SKM-1 treated with dmso at 0.1 percent for 144 hours (cell line): ENCODE measurements around the gene NDNF.

Experiments used
- DNase-seq: peaks from one replicate; lab custom pipeline; 2025; ENCODE audit not compliant: unreplicated experiment; lab: John Stamatoyannopoulos, UW

Gene NDNF, protein sequence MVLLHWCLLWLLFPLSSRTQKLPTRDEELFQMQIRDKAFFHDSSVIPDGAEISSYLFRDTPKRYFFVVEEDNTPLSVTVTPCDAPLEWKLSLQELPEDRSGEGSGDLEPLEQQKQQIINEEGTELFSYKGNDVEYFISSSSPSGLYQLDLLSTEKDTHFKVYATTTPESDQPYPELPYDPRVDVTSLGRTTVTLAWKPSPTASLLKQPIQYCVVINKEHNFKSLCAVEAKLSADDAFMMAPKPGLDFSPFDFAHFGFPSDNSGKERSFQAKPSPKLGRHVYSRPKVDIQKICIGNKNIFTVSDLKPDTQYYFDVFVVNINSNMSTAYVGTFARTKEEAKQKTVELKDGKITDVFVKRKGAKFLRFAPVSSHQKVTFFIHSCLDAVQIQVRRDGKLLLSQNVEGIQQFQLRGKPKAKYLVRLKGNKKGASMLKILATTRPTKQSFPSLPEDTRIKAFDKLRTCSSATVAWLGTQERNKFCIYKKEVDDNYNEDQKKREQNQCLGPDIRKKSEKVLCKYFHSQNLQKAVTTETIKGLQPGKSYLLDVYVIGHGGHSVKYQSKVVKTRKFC

DNA sequence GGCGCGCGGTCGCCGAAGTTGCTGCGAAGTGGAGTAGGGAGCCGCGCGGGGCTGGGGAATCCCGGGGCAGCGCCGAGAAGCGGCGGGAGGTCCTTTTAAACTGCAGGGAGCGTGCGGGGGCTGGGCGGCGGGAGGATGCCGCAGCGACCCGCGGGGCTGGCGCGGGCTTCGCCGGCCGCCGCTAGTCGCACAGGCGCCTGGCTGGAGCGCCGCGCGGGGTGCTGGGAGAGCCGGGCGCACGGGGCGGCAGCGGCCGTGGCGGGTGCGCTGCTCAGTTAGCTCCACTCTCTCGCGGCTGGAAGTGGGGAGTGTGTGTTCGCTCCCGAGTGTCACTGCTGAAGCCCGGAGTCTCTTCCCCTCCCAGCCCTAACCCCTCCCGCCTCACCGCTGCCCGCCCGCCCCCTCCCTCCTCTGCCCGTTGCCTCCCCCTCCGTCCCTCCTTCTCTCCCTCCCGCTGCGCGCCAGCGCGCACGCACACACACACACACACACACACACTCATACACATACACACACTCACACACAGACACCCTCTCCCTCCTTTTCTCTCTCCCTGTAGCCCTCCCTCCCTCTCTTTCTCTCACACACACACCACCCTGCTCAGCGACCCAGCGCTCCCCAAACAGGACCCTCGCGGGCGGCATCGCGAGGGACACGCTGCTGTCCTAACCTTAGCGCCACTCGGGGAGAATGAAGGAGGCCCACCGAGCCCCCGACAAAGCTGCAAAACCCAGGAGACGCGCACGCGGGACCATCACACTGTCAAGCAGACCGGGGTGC is at the start of gene NDNF:
Gene NDNF (minus strand): TSS at position 312 of the 780 bp plus-strand sequence. CDS start 26,698 bp downstream, outside the sequence.
- peak; percentile 14 for DNase-seq

DNA sequence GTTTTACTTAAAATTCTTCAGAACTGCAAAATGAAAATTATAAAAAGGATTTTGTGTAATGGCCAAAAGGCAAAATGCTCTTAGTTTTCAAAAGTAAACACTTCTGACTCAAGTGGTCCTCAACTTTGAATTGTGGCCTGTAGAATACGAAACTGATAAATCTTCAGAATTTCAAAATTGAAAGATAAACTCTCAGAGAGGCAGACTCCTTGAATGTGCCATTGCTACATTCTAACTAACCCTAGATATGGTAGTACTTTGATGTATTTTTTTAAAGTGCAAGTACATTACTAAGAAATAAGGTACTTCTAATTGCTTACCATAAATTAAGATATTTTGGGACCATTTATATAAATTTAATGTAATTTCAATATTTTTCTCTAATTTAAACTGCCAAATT is 47.4 kb upstream of the NDNF start:
- DNase-seq = no peak

DNA sequence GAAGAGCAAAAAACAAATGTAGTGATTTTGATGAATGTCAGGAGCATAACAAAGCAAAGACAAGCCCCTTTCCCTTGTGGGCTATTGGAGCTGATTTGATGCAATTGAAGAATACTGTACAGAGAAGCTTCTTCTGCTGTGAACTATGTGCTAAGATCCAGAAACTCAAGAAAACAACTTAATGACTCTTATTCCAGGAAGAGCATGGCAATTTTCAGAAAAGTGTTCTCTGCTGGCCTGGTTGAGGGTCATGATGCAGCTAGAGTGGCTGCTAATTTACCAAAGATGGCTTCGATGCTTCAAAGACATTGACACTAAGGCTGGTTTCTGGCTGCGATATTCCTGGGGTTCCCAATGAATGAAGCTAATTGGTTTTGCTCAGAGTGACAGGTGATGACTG is 46.0 kb upstream of the NDNF start:
- DNase-seq = no peak

DNA sequence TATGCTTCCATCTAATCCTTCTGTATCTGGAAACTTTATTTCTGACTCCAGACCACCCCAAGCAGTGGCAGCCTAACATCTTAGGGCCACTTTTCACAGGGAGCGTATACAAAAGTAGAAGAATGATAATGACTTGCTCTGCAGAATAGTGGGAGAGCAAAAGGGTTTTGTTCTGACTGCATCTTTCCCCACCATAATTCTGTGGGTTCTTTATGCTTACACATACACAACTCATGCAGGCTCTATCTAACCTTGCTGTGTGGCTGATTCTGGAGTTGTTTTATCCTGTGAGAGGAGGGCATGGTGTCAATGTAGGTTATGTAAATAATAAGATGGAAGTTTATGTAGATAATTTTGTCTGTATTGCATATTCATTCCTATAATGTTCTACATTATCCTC is 42.4 kb upstream of the NDNF start:
- no peak for DNase-seq

DNA sequence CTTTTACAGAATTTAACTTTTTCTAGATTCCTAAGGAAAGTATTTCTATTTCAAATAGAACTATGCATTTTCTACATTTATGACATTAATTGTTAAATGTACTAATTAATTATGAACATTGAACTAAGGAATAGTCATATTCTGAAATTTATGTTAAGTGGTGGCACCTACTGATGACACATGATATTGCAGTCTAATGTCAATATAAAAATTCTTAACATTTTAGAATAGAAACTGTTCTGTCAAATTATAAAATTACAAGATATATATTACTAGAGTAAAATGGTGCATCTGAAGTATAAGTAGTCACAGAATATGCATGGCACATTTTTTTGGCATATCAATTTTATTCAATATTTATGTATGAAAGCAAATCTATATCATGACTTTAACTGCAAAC is 40.2 kb upstream of the NDNF start:
- no peak for DNase-seq

DNA sequence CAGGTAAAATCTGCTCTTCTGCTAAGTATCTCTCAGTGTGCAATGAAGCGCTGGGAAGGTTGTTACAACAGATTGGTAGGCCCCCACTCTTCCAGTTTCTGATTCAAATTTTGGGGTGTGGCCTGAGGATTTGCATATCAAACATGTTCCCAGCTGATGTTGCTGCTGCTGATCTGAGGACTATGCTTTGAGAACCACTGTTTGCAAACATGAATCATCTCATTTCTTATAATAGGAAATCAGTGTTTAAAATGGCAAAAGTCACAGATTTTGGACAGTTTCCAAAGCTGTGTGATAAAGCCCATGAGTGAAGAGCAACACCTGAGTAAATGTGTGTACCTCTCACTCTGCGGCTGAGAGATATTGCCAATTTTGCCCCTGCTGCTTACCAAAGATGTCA is 36.2 kb upstream of the NDNF start:
- DNase-seq = no peak

DNA sequence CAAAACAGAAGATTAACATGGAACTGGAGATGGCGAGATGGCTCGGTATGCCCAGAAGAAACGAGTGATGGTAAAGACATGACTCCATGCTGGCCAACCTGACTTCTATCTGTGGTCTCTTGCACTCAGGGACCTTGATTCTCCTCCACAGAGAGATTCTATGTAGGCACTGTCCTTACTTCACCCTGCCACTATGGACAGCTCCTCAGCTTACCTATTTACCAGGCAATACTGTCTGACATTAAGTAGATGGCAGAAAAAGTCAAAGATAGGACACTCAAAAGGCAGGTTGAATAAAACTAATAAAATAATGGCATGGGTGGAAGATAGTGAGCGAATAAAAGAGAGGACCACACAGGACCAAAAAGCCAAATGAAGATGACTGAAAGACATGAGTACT is 35.2 kb upstream of the NDNF start:
- DNase-seq = no peak

DNA sequence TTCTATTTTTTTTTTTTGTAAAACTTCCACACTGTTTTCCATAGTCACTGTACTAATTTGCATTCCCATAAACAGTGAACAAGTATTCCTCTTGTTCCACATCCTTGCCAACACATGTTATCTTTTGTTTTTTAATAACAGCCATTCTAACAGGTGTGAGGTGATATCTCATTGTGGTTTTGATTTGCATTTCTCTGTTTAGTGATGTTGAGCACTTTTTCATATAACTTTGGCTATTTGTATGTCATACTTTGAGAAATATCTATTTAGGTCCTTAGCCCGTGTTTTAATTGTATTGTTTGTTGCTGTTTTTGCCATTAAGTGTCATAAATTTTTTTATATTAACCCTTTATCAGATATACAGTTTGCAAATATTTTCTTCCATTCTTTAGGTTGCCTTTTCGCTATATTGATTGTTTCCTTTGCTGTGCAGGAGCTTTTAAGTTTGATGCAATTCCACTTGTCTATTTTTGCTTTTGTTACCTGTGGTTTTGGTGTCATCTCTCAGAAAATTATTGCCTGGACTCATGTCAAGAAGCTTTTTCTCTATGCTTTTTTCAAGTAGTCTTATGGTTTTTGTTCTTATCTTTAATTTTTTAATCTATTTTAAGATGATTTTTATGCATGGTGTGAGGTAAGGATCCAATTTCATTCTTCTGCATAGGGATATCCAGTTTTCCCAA is 27.9 kb upstream of the NDNF start:
- DNase-seq = no peak

DNA sequence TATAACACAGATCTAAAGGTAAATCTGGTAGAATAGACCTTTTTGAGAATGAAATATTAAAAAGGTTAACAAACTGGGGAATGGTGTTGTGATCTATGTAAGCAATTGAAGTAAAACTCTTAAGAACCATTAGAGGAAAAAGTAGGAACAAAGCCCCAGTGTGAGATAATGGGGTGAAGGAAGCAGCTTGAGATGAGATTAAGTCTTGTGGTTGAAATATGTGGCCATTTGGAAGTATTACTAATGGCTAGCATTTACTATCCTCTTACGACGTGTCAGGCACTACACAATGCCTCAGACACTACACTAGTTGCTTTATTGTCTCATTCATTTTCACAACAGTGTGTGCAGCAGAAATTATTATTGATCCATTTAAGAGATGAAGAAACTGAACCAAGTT is 25.9 kb upstream of the NDNF start:
- DNase-seq = no peak

DNA sequence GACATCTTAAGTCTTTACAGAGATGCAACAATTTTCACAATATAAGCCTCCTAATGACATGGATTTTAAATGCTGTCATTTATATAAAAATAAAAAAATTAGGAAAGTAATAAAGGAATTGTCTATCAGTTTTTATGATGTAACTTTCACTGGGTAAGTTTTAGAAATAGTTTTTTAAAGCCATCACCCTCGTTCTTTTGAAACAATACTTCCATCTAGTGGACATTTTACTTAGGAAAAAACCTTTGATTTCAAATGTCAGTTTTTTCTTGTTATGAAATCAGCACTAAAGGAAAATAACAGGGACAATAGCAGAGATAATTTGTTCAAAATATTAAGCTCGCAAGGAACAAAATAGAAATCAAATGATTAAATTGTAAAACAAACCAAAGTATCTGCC is 24.3 kb upstream of the NDNF start:
- DNase-seq = peak; percentile 38

DNA sequence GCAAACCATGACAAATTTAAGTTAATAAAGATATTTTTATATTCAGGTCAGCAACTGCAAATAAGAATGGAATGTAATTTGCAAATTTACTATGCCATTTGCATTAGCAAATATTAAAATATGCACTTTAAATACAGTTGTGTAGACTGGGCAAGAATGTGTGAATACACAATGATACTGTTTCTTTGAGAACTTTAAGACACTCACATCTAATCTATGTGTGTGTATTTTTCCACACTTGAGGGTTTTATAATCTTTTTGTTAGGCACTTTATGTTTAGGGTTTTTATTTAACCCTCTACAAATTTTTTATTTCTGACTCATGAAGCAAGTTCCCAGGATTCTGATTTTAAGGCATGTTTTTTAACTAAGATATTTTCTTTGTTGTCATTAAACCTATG is 23.9 kb upstream of the NDNF start:
- no peak for DNase-seq

DNA sequence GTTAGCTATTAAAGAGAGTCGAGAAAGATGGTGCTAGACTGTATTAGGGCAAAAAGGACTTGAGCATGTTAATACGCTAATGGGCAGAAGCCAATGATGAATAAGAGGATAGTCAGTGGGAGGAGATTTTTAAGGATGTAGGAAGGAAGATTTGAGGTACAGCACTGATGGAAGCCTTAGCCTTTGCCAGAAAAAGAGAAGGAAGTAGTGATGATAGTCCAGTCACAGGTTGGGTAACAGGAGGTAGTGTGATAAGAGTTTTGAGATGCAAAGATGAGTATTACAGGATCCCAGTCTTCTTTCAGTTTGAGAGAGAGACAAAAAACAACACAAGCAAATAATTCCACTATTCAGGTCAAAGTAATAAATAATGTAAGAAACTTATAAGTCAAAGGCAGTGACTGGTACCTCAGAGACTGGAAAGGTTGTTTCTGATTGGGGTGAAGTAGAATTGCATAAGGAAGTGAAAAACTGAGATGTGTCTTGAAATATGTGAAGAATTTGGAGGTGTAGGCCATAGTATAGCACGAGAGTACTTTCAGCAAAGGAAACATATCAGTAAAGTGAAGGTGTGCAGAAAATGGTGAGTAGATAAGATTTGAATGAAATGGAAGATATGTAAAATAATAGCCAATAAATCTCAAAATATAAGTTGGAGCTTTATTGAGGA is 22.1 kb upstream of the NDNF start:
- peak; percentile 69 for DNase-seq

DNA sequence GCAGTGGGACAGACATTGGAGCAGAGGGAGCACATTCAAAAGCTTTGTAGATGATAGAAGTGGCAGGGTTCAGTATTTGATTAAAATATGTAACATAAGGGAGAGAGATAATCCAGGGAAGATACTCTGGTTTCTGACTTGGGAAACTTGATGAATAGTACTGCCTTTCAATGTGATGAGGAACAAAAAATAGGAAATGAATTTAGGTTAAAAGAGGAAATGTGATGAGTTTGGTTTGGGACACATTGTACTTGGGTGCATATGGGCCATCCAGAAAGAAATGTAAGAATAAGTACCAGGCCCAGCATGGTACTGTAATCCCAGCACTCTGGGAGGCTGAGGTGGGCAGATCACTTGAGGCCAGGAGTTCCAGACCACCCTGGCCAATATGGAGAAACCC is 20.9 kb upstream of the NDNF start:
- DNase-seq = peak; percentile 7

DNA sequence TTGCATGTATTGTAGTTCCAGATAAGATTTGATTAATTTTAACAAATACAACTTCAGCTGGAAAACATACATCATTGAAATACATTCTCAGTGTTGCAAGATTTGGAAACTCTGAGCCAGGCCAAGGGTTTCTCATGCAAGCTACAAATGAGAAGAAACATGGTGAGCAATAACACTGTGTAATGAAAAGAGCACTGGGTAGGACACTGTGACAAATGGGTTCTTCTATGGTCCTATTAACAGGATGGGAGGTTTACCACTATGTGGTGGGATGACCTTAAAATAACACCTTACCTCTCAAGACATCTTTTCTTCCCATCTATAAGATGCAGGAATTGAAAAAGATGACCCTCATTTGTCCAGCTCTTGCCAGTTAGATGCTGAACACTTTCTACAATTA is 19.6 kb upstream of the NDNF start:
- no peak for DNase-seq

DNA sequence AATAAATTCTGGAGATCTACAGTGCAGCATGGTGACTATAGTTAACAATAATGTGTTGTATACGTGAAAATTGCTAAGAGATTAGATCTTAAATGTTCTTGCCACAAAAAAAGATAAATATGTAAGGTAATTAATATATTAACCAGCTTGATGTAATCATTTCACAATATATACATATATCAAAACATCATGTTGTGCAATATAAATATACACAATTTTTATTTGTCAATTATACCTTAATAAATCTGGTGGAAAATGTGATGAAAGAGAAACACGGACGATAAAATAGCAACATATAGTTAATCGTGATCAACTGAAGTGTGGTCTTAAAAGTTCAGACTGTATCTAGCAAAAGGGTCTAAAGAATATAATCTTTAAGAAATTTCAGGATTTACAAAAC is 16.5 kb upstream of the NDNF start:
- DNase-seq = no peak

DNA sequence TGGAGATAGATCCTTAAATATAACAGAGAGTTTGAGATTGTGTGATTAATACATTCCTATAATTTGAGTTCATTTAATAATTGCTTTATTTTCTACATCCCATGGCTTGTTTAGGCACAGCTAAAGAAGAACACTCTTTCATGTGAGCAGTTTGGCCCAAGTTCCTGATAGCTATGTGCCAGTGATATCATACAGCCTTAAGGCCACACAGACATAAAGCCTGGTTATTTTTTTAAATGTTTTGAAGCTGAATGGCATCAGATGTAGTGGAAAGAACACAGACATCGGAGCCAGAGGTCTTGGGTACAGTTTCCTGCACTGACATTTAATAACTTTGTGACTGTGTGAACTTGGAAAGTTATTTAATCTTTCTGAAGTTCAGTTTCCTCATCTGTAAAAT is 7.0 kb upstream of the NDNF start:
- no peak for DNase-seq

DNA sequence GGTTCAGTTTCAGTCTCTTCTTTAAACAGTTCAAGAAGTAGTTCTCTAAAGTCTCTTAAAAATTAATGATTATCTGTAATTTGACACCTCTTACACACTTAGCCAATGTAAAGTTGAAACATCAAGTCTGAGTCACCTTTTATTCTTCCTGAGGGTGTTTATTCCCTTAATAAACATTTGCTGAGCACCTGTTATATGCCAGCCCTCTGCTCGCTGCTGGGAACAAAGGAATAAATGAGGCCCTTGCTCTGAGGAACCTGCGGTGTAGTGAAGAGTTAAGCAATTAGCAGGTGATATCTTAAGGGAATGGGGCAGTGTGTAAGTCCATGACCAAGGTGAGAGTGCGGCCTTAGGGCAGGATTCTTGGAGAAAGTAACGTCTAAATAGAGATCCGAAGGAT is 5.2 kb upstream of the NDNF start:
- no peak for DNase-seq

DNA sequence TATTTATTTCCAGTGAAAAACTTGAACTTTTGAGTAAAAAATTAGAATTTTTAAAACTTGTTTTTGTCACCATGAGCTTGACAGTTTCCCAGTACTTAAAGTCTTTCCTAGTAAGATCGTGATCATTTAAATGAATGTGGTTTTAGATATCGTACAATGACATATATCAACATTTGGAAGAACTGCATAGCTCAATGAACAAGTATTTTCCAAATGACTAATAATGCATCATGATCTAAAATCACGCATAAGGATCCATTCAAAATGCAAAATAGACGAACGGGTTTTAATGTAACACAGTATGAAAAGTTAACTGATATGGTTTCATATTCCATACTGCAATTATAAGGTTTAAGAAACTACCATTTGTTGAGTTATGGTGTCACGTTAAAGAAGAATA is 4.1 kb upstream of the NDNF start:
- DNase-seq = no peak

DNA sequence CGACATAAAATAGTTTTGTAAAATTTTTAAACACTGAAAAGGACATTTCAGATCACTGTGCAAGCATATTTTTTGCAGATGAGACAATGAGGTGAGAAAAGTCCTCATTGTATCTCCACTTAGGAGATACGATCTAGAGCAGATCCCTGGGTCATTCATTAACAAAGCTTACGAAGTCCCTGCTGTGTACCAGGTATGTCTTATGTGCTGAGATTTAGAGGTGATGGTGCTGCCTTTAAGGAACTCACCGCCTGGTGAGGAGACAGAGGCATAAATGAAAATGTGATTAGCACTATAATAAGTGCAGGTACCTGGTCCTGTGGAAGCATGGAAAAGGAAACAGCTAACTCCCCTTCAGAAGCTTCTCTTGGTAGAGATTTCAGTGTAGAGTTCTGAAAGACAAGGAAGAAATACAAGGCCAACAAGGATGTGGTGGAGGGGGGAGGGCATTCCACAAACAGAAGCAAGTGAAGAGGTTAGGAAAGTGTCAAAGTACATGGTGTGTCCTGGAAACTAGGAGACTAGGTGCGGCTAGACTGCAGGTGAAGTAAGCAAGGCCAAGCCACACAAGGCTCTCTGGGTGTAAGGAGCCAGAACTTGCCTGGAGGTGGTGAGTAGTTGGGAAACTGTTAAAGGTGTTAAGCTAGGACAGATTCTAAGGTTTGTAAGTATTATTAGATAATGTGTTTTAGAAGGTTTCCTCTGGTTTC is 1.5 kb upstream of the NDNF start:
- DNase-seq = no peak

DNA sequence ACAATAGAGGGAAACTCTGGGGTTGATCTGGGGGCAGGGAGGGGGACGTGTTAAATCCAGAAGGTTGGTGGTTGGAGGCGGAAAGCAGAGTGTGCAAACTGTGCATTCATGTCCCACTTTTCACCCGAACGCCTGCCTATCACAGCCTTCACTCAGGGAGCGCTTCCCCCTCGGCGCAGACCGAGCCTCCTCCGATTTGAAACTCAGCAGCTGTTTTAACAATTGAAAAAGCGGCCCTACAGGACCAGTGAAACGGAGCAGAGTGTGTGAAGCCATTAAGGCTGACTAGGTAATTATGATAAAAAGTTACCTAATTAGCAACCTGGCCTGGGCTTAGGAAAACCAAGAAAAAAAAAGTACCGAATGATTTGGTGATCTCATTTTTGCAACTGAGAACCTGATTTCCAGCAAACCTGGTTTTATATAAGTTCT is 685 bp upstream of the NDNF start:
- DNase-seq = no peak
